GM19099 (cell line): ENCODE results near the gene NDUFC2.

Source experiments
- POLR2A ChIP-seq: IDR thresholded peaks from 3 replicates; pipeline ENCODE4 v1.6.1; 2011; ENCODE audit warnings: low read depth; ENCODE audit not compliant: insufficient read length; ENCODE audit errors: extremely low read depth

The NDUFC2 gene

DNA sequence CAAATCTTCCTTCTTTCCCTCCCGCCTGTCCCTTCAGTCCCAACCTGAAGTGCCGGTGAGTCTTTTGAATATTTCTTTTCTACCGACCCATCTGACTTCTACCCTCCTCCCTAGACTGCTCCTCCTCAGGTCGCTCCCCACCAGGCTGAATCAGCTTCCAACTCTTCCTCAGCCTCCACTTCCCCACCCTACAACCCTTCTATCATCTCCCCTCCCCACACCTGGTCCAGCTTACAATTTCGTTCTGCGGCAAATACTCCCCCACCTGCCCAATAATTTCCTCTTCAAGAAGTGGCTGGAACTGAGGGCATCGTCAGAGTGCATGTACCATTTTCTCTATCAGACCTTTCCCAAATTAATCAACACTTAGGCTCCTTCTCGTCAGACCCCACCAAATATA, 2.5 kb upstream of the NDUFC2 start:
- TF ChIP-seq POLR2A = no peak

DNA sequence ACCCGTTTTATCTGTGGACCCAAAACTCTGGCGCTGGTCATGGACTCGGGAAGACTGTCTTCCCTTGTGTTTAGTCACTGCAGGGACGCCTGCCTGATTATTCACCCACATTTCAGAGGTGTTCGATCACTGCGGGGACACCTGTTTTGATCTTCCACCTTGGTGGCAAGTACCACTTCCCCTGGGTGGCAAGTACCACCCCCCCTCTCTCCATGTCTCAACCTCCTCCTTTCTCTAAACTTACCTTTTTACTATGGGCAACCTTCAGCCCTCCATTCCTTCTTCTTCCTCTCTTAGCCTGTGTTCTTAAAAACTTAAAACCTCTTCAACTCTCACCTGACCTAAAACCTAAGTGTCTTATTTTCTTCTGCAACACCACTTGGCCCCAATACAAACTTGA, 1.9 kb upstream of the NDUFC2 start:
- no peak for TF ChIP-seq POLR2A

DNA sequence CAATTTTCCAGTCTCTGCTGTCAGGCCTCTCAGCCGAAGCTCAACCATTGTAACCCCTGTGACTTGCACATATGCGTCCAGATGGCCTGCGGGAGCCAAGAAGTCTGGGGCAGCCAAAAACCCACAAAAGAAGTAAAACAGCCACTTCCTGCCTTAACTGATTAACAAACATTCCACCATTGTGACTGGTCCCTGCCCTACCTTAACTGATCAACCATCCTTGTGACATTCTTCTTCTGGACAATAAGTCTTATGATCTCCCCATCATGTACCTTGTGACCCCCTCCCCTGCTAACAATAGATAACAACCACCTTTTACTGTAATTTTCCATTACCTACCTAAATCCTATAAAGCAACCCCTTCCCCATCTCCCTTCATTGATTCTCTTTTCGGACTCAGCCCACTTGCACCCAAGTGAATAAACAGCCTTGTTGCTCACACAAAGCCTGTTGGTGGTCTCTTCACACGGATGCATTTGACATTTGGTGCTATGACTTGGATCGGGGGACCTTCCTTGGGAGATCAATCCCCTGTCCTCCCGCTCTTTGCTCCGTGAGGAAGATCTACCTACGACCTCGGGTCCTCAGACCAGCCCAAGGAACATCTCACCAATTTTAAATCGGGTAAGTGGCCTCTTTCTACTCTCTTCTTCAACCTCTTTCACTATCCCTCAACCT, 1.3 kb upstream of the NDUFC2 start:
- no peak for TF ChIP-seq POLR2A

DNA sequence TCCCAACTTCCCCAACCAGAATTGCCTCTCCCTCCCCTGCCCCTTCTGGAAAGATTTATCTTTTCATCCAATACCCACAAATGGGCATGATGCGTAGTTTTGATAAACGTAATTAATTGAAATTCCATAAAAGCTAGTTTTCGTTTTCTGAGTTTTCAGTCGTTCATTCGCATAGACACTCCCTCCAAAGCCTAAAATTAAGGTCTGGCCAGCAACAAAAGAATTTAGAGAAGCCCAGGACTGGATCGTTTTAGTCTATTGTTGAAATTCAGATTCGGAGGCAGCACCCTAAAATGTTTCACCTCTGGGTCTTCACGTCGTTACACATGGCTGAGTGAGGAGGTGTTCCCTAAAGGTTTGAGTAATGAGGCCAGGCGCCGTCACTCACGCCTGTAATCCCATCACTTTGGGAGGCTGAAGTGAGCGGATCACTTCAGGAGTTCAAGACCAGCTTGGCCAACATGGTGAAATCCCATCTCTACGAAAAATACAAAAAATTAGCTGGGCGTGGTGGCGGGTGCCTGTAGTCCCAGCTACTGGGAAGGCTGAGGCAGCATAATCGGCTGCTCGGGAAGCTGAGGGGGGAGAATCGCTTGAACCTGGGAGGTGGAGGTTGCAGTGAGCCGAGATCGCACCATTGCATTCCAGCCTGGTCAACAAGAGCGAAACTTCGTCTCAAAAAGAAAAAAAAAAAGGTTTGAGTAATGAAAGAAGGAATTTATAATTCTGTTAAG, 589 bp upstream of the NDUFC2 start:
- no peak for TF ChIP-seq POLR2A

DNA sequence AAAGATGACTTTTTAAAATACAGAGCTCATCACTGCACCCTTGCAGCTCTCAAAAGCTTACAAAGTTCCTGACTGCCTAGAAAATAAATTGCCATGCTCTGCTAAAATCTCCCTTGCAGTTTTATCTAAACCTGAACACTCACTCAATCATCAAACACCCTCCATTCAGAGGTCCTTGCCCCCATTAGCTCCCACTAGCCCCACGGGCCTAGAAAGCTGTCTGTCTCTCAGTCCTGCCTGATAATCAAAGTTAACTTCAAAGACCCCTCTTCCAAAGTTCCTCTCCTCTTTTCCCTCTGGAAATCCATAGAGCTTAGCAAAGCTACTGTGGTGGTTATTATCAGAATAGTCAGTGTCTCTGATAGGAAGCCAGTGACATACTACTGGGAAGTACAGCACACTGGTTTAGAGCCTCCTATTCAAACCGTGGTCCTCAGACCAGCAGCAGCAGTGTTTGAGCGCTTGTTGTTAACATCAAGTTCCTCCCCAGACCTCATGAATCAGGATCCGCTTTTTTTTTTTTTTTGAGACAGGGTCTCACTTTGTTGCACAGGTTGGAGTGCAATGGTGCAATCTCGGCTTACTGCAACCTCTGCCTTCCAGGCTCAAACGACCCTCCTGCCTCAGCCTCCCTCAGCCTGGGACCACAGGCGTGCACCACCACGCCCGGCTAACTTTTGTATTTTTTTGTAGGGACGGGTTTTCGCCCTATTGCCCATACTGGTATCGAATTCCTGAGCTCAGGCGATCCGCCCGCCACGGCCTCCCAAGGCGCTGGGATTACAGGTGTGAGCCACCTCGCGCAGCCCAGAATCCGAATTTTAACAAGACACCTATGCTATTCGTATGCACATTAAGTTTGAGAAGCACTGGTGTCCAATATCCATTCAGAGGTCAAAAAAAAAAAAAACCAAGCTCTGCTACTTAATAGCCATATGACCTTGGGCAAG, 1.2 kb downstream of the NDUFC2 start:
- TF ChIP-seq POLR2A = no peak

DNA sequence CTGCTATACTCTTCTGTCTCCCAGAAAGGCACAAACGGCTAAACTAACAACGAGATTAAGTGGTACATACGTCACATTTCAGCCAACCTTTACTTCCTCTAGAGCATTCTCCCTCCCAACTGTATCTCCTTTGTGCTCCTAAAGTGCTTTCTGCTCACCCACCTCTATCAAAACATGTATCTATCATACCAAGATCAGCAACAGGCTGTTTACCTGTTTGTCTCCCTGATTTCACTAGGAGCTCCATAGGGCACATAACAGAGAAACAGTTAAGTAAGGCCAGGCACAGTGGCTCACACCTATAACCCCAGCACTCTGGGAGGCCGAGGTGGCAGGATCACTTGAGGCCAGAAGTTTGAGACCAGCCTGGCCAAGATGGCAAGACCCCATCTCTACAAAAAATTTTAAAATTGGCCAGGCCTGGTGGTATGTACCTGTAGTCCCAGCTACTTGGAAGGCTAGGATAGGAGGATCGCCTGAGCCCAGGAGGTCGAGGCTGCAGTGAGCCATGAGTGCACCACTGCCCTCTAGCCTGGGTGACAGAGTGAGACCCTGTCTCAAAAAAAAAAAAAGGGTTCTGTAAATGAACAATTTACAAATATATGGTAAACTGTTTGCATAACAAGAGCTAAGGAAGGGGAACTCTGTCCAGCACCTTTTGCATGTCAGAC, 2.8 kb downstream of the NDUFC2 start:
- TF ChIP-seq POLR2A = no peak

DNA sequence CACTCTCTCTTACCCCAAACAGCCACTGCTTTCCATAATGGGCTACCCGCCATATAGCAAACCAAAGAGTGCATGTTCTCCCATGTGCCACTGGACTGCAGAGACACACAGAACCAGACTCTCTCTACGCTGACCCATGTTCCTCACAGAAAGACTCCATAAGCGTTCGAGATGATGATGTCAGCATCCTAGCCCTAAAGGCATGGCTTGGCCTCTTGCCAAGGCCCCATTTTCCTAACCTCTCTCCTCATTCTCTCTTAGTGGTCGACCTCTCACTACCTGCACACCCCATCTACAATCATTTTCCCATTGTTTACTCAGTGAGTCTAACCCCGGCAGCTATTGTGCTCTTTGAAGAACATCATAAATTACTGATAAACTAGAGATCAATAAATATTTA, 4.9 kb downstream of the NDUFC2 start:
- TF ChIP-seq POLR2A = no peak

DNA sequence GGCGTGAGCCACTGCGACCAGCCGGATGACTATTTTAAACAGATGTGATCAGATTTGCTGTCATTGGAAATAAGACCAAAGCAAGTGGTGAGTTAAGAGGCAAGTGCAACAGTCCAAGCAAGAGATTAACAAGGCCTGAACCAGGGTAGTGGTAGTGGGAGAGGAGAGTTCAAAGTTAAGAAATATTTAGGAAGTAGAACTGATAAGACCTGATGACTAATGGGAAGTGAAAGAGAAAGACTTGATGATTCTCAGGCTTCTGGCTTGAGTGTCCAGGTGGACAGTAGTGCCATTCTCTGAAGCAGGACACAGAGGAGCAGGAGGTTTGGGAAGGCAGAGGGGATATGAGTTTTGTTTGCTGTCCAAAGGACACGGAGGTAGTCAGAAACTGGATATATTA, 7.2 kb downstream of the NDUFC2 start:
- TF ChIP-seq POLR2A = no peak

DNA sequence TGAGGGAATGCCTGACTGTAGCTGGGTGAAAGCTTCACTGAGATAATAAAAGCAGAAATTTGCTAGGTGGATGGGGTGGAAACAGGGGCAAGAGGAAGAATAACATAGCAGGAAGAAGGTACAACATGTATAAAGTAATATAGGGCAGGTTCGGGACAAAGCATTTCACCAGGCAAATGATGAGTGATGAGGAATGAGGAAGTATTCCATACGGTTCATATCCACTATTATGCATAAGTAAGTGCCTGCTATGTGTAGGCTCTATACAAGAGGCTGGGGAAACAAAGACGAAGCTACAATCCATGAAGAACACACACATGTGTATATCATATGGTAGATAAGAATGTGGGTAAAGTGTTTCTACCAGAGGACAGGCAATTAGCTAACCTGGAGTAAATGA, 7.9 kb downstream of the NDUFC2 start:
- no peak for TF ChIP-seq POLR2A

DNA sequence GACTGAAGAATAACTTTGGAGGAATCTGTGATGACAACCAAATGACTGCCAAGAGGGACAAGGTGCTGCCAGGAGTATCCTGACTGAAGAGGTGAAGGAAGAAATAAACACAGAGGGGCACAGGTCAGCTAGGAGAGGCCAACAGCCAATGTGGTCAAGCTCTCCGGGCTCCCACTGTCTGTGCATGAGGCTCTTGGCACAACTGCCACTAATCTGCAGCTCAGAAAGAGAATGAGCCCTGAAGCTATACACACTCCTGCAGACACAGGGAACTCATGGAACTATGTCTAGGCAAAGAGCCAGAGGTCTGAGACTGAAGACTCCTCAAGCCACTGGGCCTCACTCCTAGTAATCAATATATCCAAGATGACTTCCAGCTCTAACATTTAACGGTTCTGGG, 9.0 kb downstream of the NDUFC2 start:
- no peak for TF ChIP-seq POLR2A

DNA sequence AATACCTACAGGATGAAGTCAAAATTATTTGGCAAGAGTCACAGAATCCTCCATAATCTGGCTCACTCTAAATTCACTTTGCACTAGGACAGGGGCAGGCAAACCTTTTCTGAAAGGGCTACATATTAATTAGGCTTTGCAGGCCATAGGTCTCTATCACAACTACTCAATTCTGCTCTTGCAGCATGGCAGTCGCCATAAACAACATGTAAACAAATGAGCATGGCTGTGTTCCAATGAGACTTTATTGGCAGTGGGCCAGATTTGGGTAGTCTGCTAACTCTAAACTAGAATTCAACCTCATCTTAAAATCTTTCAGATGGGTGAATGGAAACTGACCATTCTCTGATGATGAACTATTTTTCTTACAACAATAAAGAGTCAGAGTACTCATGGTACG, 10.2 kb downstream of the NDUFC2 start:
- no peak for TF ChIP-seq POLR2A

DNA sequence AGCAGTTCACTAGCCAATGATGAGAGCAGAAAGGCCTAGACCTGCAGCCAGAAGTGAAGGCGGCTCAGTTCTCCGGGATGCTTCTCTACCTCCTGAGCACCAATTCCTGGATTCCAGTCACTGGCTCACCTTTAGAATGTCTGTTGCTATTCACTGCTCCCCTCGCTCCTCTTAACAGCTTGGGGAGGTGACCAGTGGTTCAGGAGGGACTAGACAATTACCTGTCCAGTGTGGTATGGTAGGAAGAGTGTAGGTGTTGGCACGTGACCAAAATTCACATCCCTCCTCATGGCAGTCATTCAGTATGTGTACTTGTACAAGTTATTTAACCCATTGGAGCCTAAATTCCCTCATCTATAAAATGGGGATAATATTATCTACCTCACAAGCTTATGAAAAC, 12.0 kb downstream of the NDUFC2 start:
- TF ChIP-seq POLR2A = no peak

DNA sequence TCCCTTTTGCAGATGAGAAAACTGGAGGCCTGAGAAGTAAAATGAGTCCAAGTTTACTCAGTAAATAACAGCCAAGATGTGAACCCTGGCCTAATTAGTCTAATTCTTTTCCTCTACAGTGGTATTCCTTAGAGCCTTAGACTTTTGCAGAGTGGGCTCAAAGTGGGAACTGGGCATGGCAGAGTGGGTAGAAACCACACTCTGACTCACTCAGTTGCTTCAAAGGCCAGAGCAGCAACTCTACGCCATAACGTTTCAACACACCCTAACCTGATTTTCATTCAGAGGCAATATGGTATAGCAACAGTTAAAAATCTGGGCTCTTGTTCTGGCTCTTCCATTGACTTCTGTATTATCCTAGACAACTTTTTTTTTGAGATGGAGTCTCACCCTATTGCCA, 13.2 kb downstream of the NDUFC2 start:
- no peak for TF ChIP-seq POLR2A

DNA sequence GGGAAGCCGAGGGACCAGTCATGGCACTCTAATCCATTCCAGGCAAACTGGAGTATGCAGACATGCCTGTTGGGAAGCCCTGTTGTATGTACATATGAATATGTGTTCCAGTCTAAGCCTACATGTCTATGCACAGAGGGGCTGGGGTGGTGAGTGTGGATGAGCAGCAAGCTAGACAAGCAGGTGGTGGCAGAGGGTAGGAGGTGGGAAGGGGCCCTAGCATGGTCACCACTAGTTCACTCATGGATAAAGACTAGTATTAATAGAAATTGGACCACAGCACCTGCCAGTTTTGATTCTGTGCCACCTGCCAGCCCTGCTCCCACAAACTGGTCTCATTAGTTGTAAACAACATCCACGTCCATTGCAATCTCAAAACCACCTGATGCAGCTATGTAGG, 14.5 kb downstream of the NDUFC2 start:
- no peak for TF ChIP-seq POLR2A
